COLO668 (cell line): Measurements from ENCODE around the gene C9orf50.

Experiments
- DNase-seq: peaks from one replicate; lab custom pipeline; 2025; ENCODE audit not compliant: unreplicated experiment; lab: John Stamatoyannopoulos, UW

Gene C9orf50

GRCh38 chr9:129612123-129612522, 8.8 kb downstream of the C9orf50 start:
- DNase-seq = no peak

- no peak for DNase-seq
Observed at GRCh38 chr9:129611307-129611800, 9.5 kb downstream of the C9orf50 start.

- peak; percentile 48 for DNase-seq
Observed at GRCh38 chr9:129610473-129611306, 10.2 kb downstream of the C9orf50 start.

GRCh38 chr9:129610213-129610472, 10.8 kb downstream of the C9orf50 start:
- DNase-seq = no peak

GRCh38 chr9:129609486-129610212, 11.3 kb downstream of the C9orf50 start:
- DNase-seq = no peak

- DNase-seq = no peak
Observed at GRCh38 chr9:129608561-129609481, 12.1 kb downstream of the C9orf50 start.

- DNase-seq = no peak
Observed at GRCh38 chr9:129607027-129607387, 13.9 kb downstream of the C9orf50 start.

GRCh38 chr9:129606161-129607026, 14.5 kb downstream of the C9orf50 start:
- no peak for DNase-seq

- no peak for DNase-seq
Observed at GRCh38 chr9:129604766-129605163, 16.1 kb downstream of the C9orf50 start.

GRCh38 chr9:129604056-129604765, 16.7 kb downstream of the C9orf50 start:
- no peak for DNase-seq

GRCh38 chr9:129602598-129603415, 18.1 kb downstream of the C9orf50 start:
- no peak for DNase-seq

GRCh38 chr9:129601082-129601674, 19.7 kb downstream of the C9orf50 start:
- no peak for DNase-seq

- DNase-seq = no peak
Observed at GRCh38 chr9:129598089-129598596, 22.8 kb downstream of the C9orf50 start.

- DNase-seq = peak; percentile 9
Observed at GRCh38 chr9:129597355-129598088, 23.4 kb downstream of the C9orf50 start.

- DNase-seq = no peak
Observed at GRCh38 chr9:129596541-129597331, 24.2 kb downstream of the C9orf50 start.

- DNase-seq = no peak
Observed at GRCh38 chr9:129595903-129596540, 24.9 kb downstream of the C9orf50 start.
